Stimulated activated CD4-positive, alpha-beta T cell treated with anti-CD3 and anti-CD28 coated beads, TNF-alpha, amount 100 ng/mL, for 48 hours (primary cell): ENCODE measurements around the gene NUDT10.
"Not testable (repeated sequence)": the region's sequence is repeated elsewhere in the genome, so short reads cannot be mapped to it uniquely, and the experiment has no call there.

Experiments
- DNase-seq, 3 donors: peaks; one replicate each; pipeline ENCODE4 v3.0.0-alpha.2; 2020; ENCODE audit warnings: low read depth in 3 of 3

The NUDT10 gene

DNA sequence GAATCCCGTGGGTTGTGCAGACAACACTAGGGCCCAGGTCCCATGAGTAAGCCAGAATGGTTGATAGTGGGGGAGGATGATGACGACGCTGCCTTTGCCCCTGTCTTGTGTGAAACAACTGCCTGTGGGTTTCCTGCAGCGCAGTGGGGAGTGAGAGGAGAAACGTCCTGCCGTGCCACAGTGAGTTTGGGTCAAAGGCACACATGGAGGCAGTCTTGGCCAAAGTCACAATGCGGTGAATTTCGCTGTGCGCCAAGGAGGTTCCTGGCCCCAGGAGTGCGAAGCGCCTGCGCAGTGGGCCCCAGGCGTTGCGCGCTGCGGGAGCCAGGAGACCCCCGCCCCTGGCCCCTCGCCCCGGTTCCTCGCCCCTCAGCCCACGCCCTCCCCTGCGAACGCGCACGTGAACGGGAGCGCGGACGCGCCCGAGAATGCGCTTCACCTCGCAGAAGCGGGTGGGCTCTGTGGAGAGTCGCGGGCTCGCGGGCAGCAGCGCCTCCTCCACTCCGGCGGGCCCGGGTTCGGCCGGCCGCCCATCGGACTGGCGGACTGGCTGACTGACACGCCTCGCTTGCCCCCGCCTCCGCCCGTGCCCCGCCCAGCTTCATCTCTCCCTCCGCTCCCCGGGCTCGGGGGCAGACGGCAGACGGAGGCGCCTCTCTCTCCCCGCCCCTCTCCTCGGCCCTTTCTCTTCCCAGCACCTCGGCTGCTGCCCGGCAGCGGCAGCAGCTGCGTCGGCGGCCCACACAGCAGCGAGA lies at the start of gene NUDT10:
Gene NUDT10, plus strand, starts transcription at position 635 of the 755 bp plus-strand sequence. CDS start 144 bp downstream, outside the sequence.
- peak in 1 of 3 donors; percentile 24 for DNase-seq

DNA sequence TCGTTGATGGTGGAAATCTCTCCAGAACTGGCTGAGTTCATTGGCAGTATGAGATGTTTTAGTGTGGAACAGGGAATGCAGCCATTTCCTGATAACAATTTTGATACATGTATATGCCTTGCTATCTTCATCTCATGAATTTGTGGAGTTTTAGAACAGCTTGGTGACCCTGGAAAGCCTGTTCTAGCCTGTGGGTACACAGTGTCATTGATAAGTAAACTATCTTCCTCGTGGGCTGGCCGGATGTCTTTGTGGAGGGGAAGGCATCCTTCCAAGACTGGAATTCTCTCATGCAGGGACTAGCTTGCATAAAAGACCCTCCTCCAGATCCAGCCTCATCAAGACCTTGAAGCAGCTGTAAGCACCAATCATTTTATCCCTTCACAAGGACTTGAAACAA lies 40.2 kb upstream of the NUDT10 start:
- DNase-seq = no peak

DNA sequence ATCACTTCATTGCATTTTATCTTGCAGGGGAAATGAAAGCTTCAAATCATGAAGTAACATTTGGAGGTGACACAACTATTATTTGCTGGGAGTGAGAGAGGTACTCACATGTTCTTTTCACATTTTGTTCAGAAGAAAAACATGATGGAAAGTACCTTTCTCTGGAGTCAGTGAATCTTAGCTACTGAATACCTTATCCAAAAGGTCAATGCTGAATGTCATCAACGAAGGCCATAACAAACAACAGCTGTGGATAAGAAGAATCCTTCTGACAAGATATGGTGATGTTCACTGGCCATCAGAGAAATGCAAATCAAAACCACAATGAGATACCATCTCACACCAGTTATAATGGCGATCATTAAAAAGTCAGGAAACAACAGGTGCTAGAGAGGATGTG lies 36.5 kb upstream of the NUDT10 start:
- DNase-seq = no peak

DNA sequence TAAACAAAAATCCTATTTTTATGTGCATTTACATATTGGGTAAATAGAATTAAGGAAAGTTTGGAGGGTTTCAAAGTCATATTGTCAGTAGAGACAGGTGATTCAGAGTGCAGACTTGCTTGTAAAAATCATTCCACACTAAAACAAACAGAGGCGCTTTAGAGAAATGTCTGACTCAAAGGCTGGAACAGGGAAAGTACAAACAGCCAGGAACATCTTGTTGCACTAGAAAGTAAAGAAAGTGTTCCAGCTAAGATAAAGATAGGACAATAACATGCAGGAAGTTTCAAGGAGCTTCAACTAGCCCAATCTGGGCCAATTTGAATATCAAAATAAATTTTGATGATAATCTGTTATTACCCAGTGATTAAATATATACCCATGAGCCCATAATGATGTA lies 16.4 kb upstream of the NUDT10 start:
- DNase-seq = no peak

DNA sequence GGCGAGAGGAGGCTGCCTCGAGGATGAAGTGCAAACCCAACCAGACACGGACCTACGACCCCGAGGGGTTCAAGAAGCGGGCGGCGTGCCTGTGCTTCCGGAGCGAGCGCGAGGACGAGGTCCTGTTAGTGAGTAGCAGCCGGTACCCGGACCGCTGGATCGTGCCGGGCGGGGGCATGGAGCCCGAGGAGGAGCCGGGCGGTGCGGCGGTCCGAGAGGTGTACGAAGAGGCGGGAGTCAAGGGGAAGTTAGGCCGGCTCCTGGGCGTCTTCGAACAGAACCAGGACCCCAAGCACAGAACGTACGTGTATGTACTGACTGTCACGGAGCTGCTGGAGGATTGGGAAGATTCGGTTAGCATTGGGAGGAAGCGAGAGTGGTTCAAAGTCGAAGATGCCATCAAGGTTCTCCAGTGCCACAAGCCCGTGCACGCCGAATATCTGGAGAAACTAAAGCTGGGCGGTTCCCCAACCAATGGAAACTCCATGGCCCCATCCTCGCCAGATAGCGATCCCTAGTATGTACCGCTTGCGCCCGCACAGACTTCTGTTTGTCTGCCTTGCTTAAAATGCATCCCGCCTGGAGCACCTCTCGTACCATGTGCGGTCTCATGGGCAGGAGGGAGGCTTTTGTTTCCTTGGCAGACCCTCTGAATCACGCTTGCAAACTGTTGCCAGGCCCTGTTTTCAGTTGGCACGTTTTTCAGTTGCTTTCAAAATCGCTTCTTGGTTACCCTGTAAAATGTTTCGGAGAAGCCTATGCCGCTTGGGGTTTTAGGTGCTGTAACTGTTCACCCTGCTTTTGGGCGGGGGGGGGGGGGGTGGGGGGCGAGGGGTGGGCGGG lies 542 bp downstream of the NUDT10 start:
- DNase-seq = not testable (repeated sequence)

DNA sequence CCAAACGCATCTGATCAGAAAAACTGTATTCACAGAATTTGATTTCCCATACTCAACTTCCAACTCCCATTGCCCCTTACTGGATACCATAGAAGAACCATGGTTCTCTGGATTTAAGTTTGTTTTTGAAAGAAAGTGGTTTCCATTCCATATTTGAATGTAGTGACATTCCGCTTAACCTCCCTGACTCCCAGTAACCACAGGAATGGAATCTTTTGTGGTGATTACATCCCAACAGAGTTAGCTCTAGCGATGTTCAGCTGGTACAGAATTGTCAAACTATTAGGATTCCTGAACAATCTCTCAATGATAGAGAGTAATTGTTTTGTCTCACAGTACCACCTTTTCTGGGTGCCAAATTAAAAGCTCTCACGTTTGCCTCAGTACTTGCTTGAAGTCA lies 1.7 kb downstream of the NUDT10 start:
- no peak for DNase-seq

DNA sequence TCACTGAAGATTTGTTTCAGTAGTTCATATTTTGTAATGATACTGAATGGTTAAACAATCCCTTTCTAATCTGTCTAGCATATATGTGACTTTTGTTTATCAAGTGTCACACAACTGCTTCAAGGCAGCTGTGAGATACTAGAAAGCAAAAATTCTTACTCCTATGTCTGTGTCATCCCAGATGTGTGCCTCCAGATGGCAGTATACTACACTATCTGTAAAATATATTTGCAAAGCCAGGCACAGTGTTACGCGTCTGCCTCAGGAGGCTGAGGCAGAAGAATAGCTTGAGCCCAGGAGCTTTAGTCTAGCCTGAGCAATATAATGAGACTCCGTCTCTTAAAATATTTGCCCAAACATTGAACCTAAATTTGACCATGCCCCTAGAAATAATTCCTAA lies 4.0 kb downstream of the NUDT10 start:
- peak in 1 of 3 donors; percentile 2 for DNase-seq

DNA sequence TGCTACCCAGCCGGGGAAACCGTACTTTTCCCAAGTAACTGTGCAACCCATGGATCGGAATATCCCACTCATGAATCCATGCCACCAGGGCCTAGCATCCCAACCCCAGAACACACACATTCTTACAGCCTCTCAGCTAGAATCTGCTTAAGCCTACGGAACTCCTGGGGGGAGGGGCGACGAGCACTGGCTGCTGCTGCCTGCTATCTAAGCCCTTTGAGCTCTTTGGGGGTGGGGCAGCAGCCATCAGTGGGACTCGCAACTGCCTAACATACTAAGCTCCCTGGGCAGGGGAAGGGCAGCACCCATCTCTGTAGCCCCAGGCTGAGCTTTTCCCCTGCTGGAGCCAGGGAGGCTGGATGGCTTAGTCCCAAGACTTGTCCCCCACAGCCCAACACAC lies 28.6 kb downstream of the NUDT10 start:
- DNase-seq = no peak

DNA sequence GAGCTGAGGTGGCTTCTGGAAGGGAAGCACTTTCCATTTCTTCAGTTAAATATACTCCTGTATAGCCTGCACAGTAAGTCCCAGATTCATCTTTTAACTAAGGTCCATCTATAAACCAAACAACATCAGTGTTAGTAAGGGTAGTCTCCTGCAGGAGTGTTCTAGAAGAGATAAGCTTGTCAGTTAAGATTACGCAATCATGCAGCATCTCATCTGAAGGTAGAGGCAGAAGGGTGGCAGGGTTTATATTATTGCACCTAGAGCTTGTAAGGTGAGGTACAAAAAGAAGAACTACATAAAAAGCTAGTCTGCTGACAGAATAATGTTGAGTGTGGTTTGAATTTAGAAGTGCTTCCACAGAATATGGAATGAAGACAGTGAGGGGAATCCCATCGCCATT lies 44.0 kb downstream of the NUDT10 start:
- no peak for DNase-seq
